MCF 10A (cell line): ENCODE results near the gene GOLGA8G. TPM values are rescaled to one million over a fixed set of nuclear protein-coding genes. Genes with fewer than 3 reads are reported as not detected.
"Not testable (repeated sequence)": the region's sequence is repeated elsewhere in the genome, so short reads cannot be mapped to it uniquely, and the experiment has no call there.

ENCODE experiments used
- Bru-seq: library from RNA; stranded (reverse); fragments of 400-500 nt; gene quantifications from one replicate; lab custom pipeline; 2021; lab: Mats Ljungman, UMichigan
- BruChase-seq, 2 experiments: library from RNA; stranded (reverse); fragments of 400-500 nt; gene quantifications; one replicate each; lab custom pipeline; 2021; lab: Mats Ljungman, UMichigan
- BruUV-seq: library from RNA; stranded (reverse); fragments of 400-500 nt; replicated peaks from 2 replicates; lab custom pipeline; 2021; lab: Mats Ljungman, UMichigan
- CTCF ChIA-PET: fragments of 300-600 bp; sonication (Branson Sonifier 250); formaldehyde crosslinking; extraction: SDS; loops from one replicate; lab custom pipeline; 2021; ENCODE audit warnings: antibody characterized with exemption, inconsistent platforms; lab: Yijun Ruan, JAX
- POLR2A ChIA-PET: fragments of 300-600, 350-650 bp; sonication (Branson Sonifier 250); formaldehyde crosslinking; extraction: SDS; loops from one replicate; lab custom pipeline; 2020; ENCODE audit warnings: antibody characterized with exemption, inconsistent platforms; lab: Yijun Ruan, JAX
- DNase-seq: peaks from one replicate; pipeline ENCODE4 v3.0.0-alpha.2; 2018; ENCODE audit not compliant: unreplicated experiment
- H3K27ac Mint-ChIP-seq: one replicate; pipeline ENCODE4 v1.8.0; 2022; ENCODE audit warnings: mild to moderate bottlenecking, low read depth, mixed read lengths; ENCODE audit not compliant: unreplicated experiment
- H3K27me3 Mint-ChIP-seq: one replicate; pipeline ENCODE4 v1.8.0; 2022; ENCODE audit warnings: mixed read lengths; ENCODE audit not compliant: insufficient read depth, unreplicated experiment
- H3K36me3 Mint-ChIP-seq: one replicate; pipeline ENCODE4 v1.8.0; 2022; ENCODE audit warnings: mild to moderate bottlenecking, moderate library complexity, mixed read lengths; ENCODE audit not compliant: insufficient read depth, unreplicated experiment
- H3K4me1 Mint-ChIP-seq: one replicate; pipeline ENCODE4 v1.8.0; 2022; ENCODE audit warnings: mixed read lengths; ENCODE audit not compliant: insufficient read depth, unreplicated experiment
- H3K4me3 Mint-ChIP-seq: one replicate; pipeline ENCODE4 v1.8.0; 2022; ENCODE audit warnings: mild to moderate bottlenecking, moderate library complexity, mixed read lengths; ENCODE audit not compliant: unreplicated experiment
- H3K9me3 Mint-ChIP-seq: one replicate; pipeline ENCODE4 v1.8.0; 2022; ENCODE audit warnings: mixed read lengths; ENCODE audit not compliant: unreplicated experiment
- intact Hi-C: fragments of 100-400 bp; cut with micrococcal nuclease; formaldehyde crosslinking; loops from 2 replicates; pipeline ENCODE4 v1.14.1; 2022
- long read RNA-seq: library from polyadenylated mRNA; stranded (forward); transcript quantifications from one replicate; pipeline ENCODE4 v2.0.0, GENCODE V29; 2022
- microRNA-seq: library from miRNA; unstranded; fragments of <30 nt; microRNA quantifications from one replicate; pipeline ENCODE4 v1.2.0, GENCODE V29; 2022
- total RNA-seq: library from RNA; stranded (reverse); gene quantifications from 2 replicates; pipeline ENCODE4 v1.2.3, GENCODE V29; 2022

GOLGA8G gene
- 0.09 TPM in 1 of 2 replicates, not detected in the other for total RNA-seq
- percentile 9 among the genes with signal in this experiment for Bru-seq, nascent RNA
- BruChase-seq, experiment 1, labeled RNA remaining after a 6-hour chase = not detected
- BruChase-seq, experiment 2, labeled RNA remaining after a 2-hour chase = not detected
- long read RNA-seq = 0 reads

- BruUV-seq, H3K27me3 Mint-ChIP-seq, H3K36me3 Mint-ChIP-seq, H3K27ac Mint-ChIP-seq, intact Hi-C loops, DNase-seq, H3K4me1 Mint-ChIP-seq, CTCF ChIA-PET, POLR2A ChIA-PET, H3K4me3 Mint-ChIP-seq, H3K9me3 Mint-ChIP-seq: not testable (repeated sequence)
Measured at GRCh38 chr15:28532954-28533353, at the start of gene GOLGA8G. TSS of gene GOLGA8G (minus strand) at chr15:28532971. CDS start at chr15:28532909, 62 bp downstream.

DNA sequence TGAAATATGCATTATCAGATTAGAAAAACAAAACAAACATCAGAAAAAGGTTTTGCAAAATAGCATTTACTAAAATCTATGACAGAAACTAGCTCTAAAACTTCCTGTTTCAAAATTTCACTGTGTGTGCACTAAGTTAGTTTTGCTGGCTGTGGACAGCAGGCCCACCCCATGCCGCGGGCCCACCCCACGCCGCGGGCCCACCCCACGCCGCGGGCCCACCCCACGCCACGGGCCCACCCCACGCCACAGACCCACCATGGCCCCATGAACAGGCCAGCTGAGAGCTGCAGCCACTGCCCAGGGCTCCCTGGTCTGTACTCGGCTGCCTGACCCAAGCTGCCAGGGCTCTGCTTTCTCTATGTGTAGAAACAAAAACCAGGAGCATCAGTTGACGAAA lies 40.6 kb upstream of the GOLGA8G start:
- H3K27me3 Mint-ChIP-seq, H3K27ac Mint-ChIP-seq, intact Hi-C loops, BruUV-seq, H3K36me3 Mint-ChIP-seq, H3K4me1 Mint-ChIP-seq, H3K4me3 Mint-ChIP-seq, H3K9me3 Mint-ChIP-seq, POLR2A ChIA-PET, CTCF ChIA-PET, DNase-seq: not testable (repeated sequence)

- H3K27ac Mint-ChIP-seq, intact Hi-C loops, H3K9me3 Mint-ChIP-seq, H3K4me3 Mint-ChIP-seq, DNase-seq, BruUV-seq, POLR2A ChIA-PET, CTCF ChIA-PET, H3K36me3 Mint-ChIP-seq, H3K27me3 Mint-ChIP-seq, H3K4me1 Mint-ChIP-seq: not testable (repeated sequence)
Measured at GRCh38 chr15:28553268-28553667, 20.5 kb upstream of the GOLGA8G start, which contains the start of gene GOLGA6L25. TSS of gene GOLGA6L25 (plus strand) at chr15:28553568. CDS start at chr15:28553629, 61 bp downstream.

DNA sequence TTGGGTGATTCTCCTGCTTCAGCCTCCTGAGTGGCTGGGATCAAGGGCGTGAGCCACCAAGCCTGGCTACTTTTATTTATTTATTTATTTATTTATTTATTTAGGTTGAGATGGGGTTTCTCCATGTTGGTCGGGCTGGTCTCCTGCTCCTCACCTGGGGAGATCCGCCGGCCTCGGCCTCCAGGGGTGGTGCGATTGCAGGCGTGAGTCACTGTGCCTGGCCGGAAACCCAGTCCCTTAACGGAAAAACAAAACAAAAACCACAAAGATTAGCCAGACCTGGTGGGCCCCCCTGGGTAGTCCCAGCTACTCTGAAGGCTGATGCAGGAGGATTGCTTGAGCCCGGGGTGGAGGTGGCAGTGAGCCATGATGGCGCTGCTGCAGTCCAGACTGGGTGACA lies 17.6 kb downstream of the GOLGA8G start:
- not testable (repeated sequence) for BruUV-seq, H3K4me1 Mint-ChIP-seq

GRCh38 chr15:28514128-28514527 lies 18.6 kb downstream of the GOLGA8G start:
- BruUV-seq, POLR2A ChIA-PET, H3K9me3 Mint-ChIP-seq, H3K36me3 Mint-ChIP-seq, intact Hi-C loops, CTCF ChIA-PET, H3K4me3 Mint-ChIP-seq, H3K27me3 Mint-ChIP-seq, DNase-seq, H3K4me1 Mint-ChIP-seq, H3K27ac Mint-ChIP-seq: not testable (repeated sequence)

More for the DNA sequence above, 17.6 kb downstream of the GOLGA8G start:
- H3K9me3 Mint-ChIP-seq, DNase-seq, H3K27me3 Mint-ChIP-seq, intact Hi-C loops, H3K36me3 Mint-ChIP-seq, POLR2A ChIA-PET, H3K4me3 Mint-ChIP-seq, H3K27ac Mint-ChIP-seq, CTCF ChIA-PET: not testable (repeated sequence)

DNA sequence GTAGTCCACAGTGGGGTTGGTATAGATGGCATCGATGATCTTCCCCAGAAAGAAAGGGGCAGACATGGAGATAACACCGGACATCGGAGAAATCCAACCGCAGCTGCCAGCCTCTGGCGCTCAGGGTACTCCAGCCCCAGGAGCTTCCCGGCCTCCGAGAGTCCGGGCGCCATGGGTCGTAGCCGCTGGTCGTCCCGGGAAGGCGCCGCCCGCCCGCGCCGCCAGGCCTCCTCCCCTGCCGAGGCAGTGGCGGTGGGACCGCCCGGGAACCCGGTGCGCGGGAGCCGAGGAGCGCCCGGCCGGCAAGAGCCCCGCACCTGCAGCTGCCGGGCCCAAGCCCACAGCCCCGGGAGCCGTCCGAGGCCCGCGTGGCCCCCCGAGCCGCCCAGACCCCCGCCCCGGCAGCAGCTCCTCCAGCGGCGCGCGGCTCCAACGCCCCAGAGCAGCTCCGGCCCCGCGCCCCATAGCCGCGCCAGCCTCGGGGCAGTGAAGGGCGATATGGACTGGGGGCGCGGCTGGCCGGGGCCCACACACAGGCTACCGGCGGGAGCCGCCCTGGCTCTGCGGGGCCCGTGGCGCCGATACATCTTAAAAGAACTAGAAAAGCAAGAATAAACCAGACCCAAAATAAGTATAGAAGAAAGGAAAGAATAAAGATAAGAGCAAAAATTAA lies 24.4 kb downstream of the GOLGA8G start:
- H3K27me3 Mint-ChIP-seq, H3K27ac Mint-ChIP-seq, BruUV-seq, H3K4me1 Mint-ChIP-seq, DNase-seq, POLR2A ChIA-PET, H3K36me3 Mint-ChIP-seq, CTCF ChIA-PET, H3K9me3 Mint-ChIP-seq, H3K4me3 Mint-ChIP-seq, intact Hi-C loops: not testable (repeated sequence)

- BruUV-seq, H3K4me1 Mint-ChIP-seq, DNase-seq, H3K9me3 Mint-ChIP-seq, H3K36me3 Mint-ChIP-seq, H3K27ac Mint-ChIP-seq, intact Hi-C loops, CTCF ChIA-PET, H3K27me3 Mint-ChIP-seq, POLR2A ChIA-PET, H3K4me3 Mint-ChIP-seq: not testable (repeated sequence)
Measured at GRCh38 chr15:28481340-28481739, 51.4 kb downstream of the GOLGA8G start.

Small RNA genes within 50 kb of the gene (microRNA-seq; reads per million reads assigned to microRNA genes)
- not detected for gene MIR4509-3

Other genes with a start within 250 kb of the GOLGA8G start
- gene HERC2, start 210.8 kb downstream of the GOLGA8G start, total RNA-seq = 64.5 and 65.2 TPM in 2 replicates
- gene GOLGA6L24, start 174.9 kb downstream of the GOLGA8G start, total RNA-seq = not detected in 2 replicates
- gene GOLGA8F, start 154.3 kb downstream of the GOLGA8G start, total RNA-seq = 0.15 TPM in 1 of 2 replicates, not detected in the other
- not detected in 2 replicates for gene GOLGA6L25, start 20.6 kb upstream of the GOLGA8G start, total RNA-seq
- gene GOLGA8M, start 179.4 kb upstream of the GOLGA8G start, total RNA-seq = 1.2 and 1.6 TPM in 2 replicates